ENCODE measurements around the gene WFDC2. TPM values are rescaled to one million over a fixed set of nuclear protein-coding genes. Genes with fewer than 3 reads are reported as not detected.

The WFDC2 gene
- total and polyA plus RNA-seq, 10 of the 15 experiments (the other 5 are each of a cell fraction or from before 2014, with no cell fraction given): 0.13 TPM; not detected in 9

DNA sequence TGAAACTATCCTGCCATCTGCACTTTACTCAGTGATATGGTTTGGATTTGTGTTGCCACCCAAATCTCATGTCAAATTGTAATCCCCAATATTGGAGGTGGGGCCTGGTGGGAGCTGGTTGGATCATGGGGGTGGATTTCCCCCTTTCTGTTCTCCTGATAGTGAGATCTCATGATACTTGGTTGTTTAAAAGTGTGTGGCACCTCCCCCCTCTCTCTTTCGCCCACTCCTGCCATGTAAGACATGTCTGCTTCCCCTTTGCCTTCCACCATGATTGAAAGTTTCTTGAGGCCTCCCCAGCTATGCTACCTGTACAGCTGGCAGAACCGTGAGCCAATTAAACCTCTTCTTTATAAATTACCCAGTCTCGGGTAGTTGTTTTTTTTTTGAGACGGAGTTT, 35.6 kb upstream of the WFDC2 start:
- H3K27me3 ChIP-seq (replicated peaks in 1 of 2; ENCODE audit: control insufficient read depth in 2 of 2, insufficient read depth in 2 of 2, low read length in 1 of 2): no peaks in the 10 kb centered on the region
- DNase-seq (ENCODE audit: low read depth, low spot score): no peak
- no peaks in the 10 kb centered on the region for H3K36me3 ChIP-seq (ENCODE audit: control insufficient read depth in 2 of 2, insufficient read depth in 2 of 2, low read length in 1 of 2)
- H2AFZ ChIP-seq (ENCODE audit: control insufficient read depth, low read depth, low read length): no peak overlapping the region
- no peak overlapping the region for H3K4me3 ChIP-seq
- 98% methylated on average over 4 of the region's 4 CpGs for WGBS (ENCODE audit: insufficient coverage, insufficient replicate concordance, low lambda C conversion rate, missing lambda C conversion rate)
- no peak overlapping the region for H3K27ac ChIP-seq (ENCODE audit: control insufficient read depth, insufficient read depth)
- ChIA-PET POLR2A (interaction anchor here (0.7 kb wide), 1 partner anchor 60 kb away, joined by 4 read pairs; no protein-coding TSS in a partner anchor), SMC1A (ENCODE audit: uncharacterized antibody, unreplicated experiment) (interaction anchor here (0.7 to 10.5 kb wide), 3 partner anchors 66 to 115 kb away, joined by 3 to 440 read pairs (median 3); partner anchors contain the start of genes SYS1 and TP53TG5), CTCF (interaction anchor here (0.6 to 13.9 kb wide), 6 partner anchors 16 to 179 kb away, joined by 3 to 685 read pairs (median 38); partner anchors contain the start of genes DBNDD2, PIGT and SYS1), RAD21 (ENCODE audit: unreplicated experiment) (interaction anchor here (7.1 kb wide), 1 partner anchor 67 kb away, joined by 394 read pairs; the partner anchor contains the start of gene SYS1)
- H3K79me2 ChIP-seq (ENCODE audit: control insufficient read depth, insufficient read depth, low read length): no peaks in the 10 kb centered on the region
- FAIRE-seq: no peak
- H4K20me1 ChIP-seq (ENCODE audit: control insufficient read depth, insufficient read depth): no peaks in the 10 kb centered on the region
- ATAC-seq: no peak
- no TSS peak for BruUV-seq (replicated peaks)
- H3K4me1 ChIP-seq (ENCODE audit: control insufficient read depth, insufficient read depth, low read length): peaks cover 18% of the 10 kb centered on the region
- intact Hi-C loops (cut with micrococcal nuclease; ENCODE audit: unreplicated experiment) (loop anchor here (2.0 kb wide), 1 partner anchor 17 kb away; the partner anchor contains the start of gene PIGT), in situ Hi-C loops (cut with MboI) (no loop called here)
- TF ChIP-seq, protein P1, sequence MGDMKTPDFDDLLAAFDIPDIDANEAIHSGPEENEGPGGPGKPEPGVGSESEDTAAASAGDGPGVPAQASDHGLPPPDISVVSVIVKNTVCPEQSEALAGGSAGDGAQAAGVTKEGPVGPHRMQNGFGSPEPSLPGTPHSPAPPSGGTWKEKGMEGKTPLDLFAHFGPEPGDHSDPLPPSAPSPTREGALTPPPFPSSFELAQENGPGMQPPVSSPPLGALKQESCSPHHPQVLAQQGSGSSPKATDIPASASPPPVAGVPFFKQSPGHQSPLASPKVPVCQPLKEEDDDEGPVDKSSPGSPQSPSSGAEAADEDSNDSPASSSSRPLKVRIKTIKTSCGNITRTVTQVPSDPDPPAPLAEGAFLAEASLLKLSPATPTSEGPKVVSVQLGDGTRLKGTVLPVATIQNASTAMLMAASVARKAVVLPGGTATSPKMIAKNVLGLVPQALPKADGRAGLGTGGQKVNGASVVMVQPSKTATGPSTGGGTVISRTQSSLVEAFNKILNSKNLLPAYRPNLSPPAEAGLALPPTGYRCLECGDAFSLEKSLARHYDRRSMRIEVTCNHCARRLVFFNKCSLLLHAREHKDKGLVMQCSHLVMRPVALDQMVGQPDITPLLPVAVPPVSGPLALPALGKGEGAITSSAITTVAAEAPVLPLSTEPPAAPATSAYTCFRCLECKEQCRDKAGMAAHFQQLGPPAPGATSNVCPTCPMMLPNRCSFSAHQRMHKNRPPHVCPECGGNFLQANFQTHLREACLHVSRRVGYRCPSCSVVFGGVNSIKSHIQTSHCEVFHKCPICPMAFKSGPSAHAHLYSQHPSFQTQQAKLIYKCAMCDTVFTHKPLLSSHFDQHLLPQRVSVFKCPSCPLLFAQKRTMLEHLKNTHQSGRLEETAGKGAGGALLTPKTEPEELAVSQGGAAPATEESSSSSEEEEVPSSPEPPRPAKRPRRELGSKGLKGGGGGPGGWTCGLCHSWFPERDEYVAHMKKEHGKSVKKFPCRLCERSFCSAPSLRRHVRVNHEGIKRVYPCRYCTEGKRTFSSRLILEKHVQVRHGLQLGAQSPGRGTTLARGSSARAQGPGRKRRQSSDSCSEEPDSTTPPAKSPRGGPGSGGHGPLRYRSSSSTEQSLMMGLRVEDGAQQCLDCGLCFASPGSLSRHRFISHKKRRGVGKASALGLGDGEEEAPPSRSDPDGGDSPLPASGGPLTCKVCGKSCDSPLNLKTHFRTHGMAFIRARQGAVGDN (IDR thresholded peaks at IDR 0.05): no peak
- TF ChIP-seq HCFC1 (IDR thresholded peaks at IDR 0.05; ENCODE audit: low read length): no peak
- no peak for TF ChIP-seq PAX8 (IDR thresholded peaks at IDR 0.05)
- TF ChIP-seq RAD51 (IDR thresholded peaks at IDR 0.05): no peak
- TF ChIP-seq MTA2 (IDR thresholded peaks at IDR 0.05; ENCODE audit: low read depth): no peak
- no peak for TF ChIP-seq POU2F2 (IDR thresholded peaks at IDR 0.05; ENCODE audit: borderline replicate concordance, low read depth, low read length)
- TF ChIP-seq WRNIP1 (IDR thresholded peaks at IDR 0.05; ENCODE audit: borderline replicate concordance, low read depth, low read length): no peak
- no peak for TF ChIP-seq IRF4 (IDR thresholded peaks at IDR 0.05; ENCODE audit: low read depth, low read length)
- TF ChIP-seq MYB (IDR thresholded peaks at IDR 0.05; ENCODE audit: borderline replicate concordance, low read depth, low read length): no peak
- no peaks in the 10 kb centered on the region; the same call in 2 of the 3 replicates for H3K9me3 ChIP-seq (replicated peaks; ENCODE audit: control insufficient read depth, insufficient read depth, low read length)
- H3K4me2 ChIP-seq (ENCODE audit: control insufficient read depth, insufficient read depth): no peak overlapping the region
- no peak overlapping the region for H3K9ac ChIP-seq (ENCODE audit: control insufficient read depth, insufficient read depth, low read length)
